Keratinocyte (primary cell): ENCODE data around the gene ETV5. TPM values are rescaled to one million over a fixed set of nuclear protein-coding genes. Genes with fewer than 3 reads are reported as not detected.

Experiments used
- DNase-seq: peaks from one replicate; pipeline ENCODE4 v3.0.0-alpha.2; 2011; ENCODE audit warnings: low read depth, missing footprints, low spot score
- FAIRE-seq: peaks from 2 replicates; lab custom pipeline; 2011; peaks lifted over from hg19 to GRCh38; lab: Jason Lieb, UNC
- H2AFZ ChIP-seq: 2 replicates; pipeline ENCODE4 v1.6.0; 2012; ENCODE audit warnings: low read length, control low read depth, inconsistent platforms; ENCODE audit not compliant: control insufficient read depth
- H3K27ac ChIP-seq: 2 replicates; pipeline ENCODE4 v1.5.1; 2011; ENCODE audit warnings: low read length; ENCODE audit not compliant: control insufficient read depth, insufficient read depth
- H3K27me3 ChIP-seq: 3 replicates; pipeline ENCODE4 v1.6.0; 2011; ENCODE audit warnings: low read length; ENCODE audit not compliant: control insufficient read depth, insufficient read depth; ENCODE audit errors: extremely low read depth
- H3K36me3 ChIP-seq, 2 experiments: 2 replicates in 1 of 2; 3 replicates in 1 of 2; pipeline ENCODE4 v1.5.1; 2011; ENCODE audit warnings: low read length in 2 of 2, mild to moderate bottlenecking in 1 of 2; ENCODE audit not compliant: control insufficient read depth in 2 of 2, insufficient read depth in 2 of 2; ENCODE audit errors: extremely low read depth in 1 of 2
- H3K4me1 ChIP-seq: 3 replicates; pipeline ENCODE4 v1.5.1; 2011; ENCODE audit warnings: low read length; ENCODE audit not compliant: control insufficient read depth, insufficient read depth; ENCODE audit errors: extremely low read depth
- H3K4me2 ChIP-seq: 3 replicates; pipeline ENCODE4 v1.6.0; 2011; ENCODE audit warnings: low read depth, low read length; ENCODE audit not compliant: control insufficient read depth, insufficient read depth; ENCODE audit errors: extremely low read depth
- H3K4me3 ChIP-seq, 3 experiments: fragments of 200-600 bp in 1 of 3; sonication (generic) in 1 of 3; 2 replicates in 2 of 3; 3 replicates in 1 of 3; pipeline ENCODE4 v1.5.1; 2011 to 2016; ENCODE audit warnings: low read length in 3 of 3, mild to moderate bottlenecking in 3 of 3, control low read depth in 2 of 3, inconsistent platforms in 1 of 3, low read depth in 1 of 3, mixed read lengths in 1 of 3, mixed run types in 1 of 3, moderate library complexity in 1 of 3; ENCODE audit not compliant: control insufficient read depth in 2 of 3, insufficient read depth in 2 of 3; ENCODE audit errors: extremely low read depth in 1 of 3
- H3K79me2 ChIP-seq: 2 replicates; pipeline ENCODE4 v1.6.0; 2012; ENCODE audit warnings: low read length; ENCODE audit not compliant: control insufficient read depth, insufficient read depth
- H3K9ac ChIP-seq: 3 replicates; pipeline ENCODE4 v1.6.0; 2011; ENCODE audit warnings: low read length; ENCODE audit not compliant: control insufficient read depth, insufficient read depth; ENCODE audit errors: extremely low read depth
- H3K9me1 ChIP-seq: 3 replicates; pipeline ENCODE4 v1.6.0; 2011; ENCODE audit warnings: low read length; ENCODE audit not compliant: control insufficient read depth, insufficient read depth; ENCODE audit errors: extremely low read depth
- H3K9me3 ChIP-seq: 2 replicates; pipeline ENCODE4 v1.5.1; 2012; ENCODE audit warnings: low read depth, low read length; ENCODE audit not compliant: control insufficient read depth
- H4K20me1 ChIP-seq: 3 replicates; pipeline ENCODE4 v1.6.0; 2011; ENCODE audit warnings: low read length; ENCODE audit not compliant: control insufficient read depth, insufficient read depth; ENCODE audit errors: extremely low read depth
- EZH2 ChIP-seq: IDR thresholded peaks from one replicate; pipeline ENCODE4 v1.6.1; 2012; ENCODE audit warnings: inconsistent platforms, mild to moderate bottlenecking, low read length, moderate library complexity
- dilution Hi-C: fragments of 300-500 bp; cut with MboI; formaldehyde crosslinking; loops from one replicate; pipeline ENCODE4 v1.7.0; 2020; ENCODE audit warnings: low sequenced_read_pairs; ENCODE audit not compliant: extremely low pct_ligation_motif_present
- polyA plus RNA-seq, 5 experiments: library from polyadenylated mRNA; depleted of rRNA in 3 of 5; stranded (reverse) in 3 of 5; stranded (forward) in 1 of 5; unstranded in 1 of 5; fragments of >200 nt; gene quantifications; 1 replicate in 1 of 5; 2 replicates in 3 of 5; 3 replicates in 1 of 5; pipeline versions ENCODE4 v1.2.1 to v1.2.3, GENCODE V29; 2011 to 2012; ENCODE audit warnings: missing spikeins in 2 of 5, low read depth in 1 of 5, low replicate concordance in 1 of 5
- TF ChIP-seq, protein P1 (sequence below), 3 experiments: IDR thresholded peaks in 1 of 3; conservative IDR thresholded peaks in 1 of 3; optimal IDR thresholded peaks in 1 of 3; 2 replicates in 2 of 3; 3 replicates in 1 of 3; pipeline versions ENCODE3 to v1.5.1; 2011; ENCODE audit warnings: low read length in 3 of 3, mild to moderate bottlenecking in 3 of 3, moderate library complexity in 2 of 3, control low read depth in 1 of 3, inconsistent platforms in 1 of 3; ENCODE audit not compliant: insufficient read depth in 2 of 3; ENCODE audit errors: extremely low read depth in 1 of 3

ETV5 gene
- polyA plus RNA-seq, 1 donor (not counting 4 experiments of a cell fraction or from before 2014, with no cell fraction given) = 28.7 TPM

GRCh38 chr3:186060222-186060621 lies 48.7 kb downstream of the ETV5 start:
- Histone ChIP-seq H3K9me3 (no peaks in the 10 kb centered on the region), H3K4me3 (no peak overlapping the region), H3K9ac (no peak overlapping the region), H3K79me2 (no peaks in the 10 kb centered on the region), H3K27me3 (no peaks in the 10 kb centered on the region), H3K4me1 (no peaks in the 10 kb centered on the region), H4K20me1 (no peaks in the 10 kb centered on the region), H3K4me2 (no peak overlapping the region), H2AFZ (no peak overlapping the region), H3K36me3 (peaks cover 37 to 40% of the 10 kb centered on the region in 2 experiments), H3K9me1 (no peaks in the 10 kb centered on the region), H3K27ac (no peak overlapping the region)
- no peak for TF ChIP-seq EZH2
- TF ChIP-seq, protein P1, sequence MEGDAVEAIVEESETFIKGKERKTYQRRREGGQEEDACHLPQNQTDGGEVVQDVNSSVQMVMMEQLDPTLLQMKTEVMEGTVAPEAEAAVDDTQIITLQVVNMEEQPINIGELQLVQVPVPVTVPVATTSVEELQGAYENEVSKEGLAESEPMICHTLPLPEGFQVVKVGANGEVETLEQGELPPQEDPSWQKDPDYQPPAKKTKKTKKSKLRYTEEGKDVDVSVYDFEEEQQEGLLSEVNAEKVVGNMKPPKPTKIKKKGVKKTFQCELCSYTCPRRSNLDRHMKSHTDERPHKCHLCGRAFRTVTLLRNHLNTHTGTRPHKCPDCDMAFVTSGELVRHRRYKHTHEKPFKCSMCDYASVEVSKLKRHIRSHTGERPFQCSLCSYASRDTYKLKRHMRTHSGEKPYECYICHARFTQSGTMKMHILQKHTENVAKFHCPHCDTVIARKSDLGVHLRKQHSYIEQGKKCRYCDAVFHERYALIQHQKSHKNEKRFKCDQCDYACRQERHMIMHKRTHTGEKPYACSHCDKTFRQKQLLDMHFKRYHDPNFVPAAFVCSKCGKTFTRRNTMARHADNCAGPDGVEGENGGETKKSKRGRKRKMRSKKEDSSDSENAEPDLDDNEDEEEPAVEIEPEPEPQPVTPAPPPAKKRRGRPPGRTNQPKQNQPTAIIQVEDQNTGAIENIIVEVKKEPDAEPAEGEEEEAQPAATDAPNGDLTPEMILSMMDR (optimal IDR thresholded peaks at IDR 0.05 in 1 of 3, IDR thresholded peaks at IDR 0.05 in 1 of 3, conservative IDR thresholded peaks at IDR 0.05 in 1 of 3; ENCODE audit: extremely low read depth in 1 of 3, insufficient read depth in 2 of 3, low read length in 3 of 3) = no peak
- no peak for FAIRE-seq
- no peak for DNase-seq
- dilution Hi-C loops = no loop called here

DNA sequence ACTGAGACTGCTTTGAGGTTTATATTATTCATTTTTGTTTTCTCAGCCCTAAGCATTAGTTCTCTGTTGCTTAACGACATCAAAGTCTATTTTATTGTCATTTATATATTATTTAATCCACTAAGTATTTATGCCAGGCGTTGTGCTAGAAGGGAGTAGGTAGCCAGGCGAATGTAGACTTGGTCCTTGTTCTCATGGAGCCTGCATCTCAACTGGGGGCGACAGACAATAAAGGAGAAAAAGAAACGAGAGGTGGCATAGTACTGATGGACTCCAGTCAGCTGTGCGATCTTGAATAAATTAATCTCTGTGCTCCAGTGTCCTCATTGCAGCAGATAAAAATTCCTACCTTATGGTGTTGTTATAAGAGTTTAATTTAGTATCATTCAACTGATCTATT lies 49.7 kb downstream of the ETV5 start:
- H3K27ac ChIP-seq = no peak overlapping the region
- peaks cover 31 to 42% of the 10 kb centered on the region in 2 experiments for H3K36me3 ChIP-seq
- no peaks in the 10 kb centered on the region for H4K20me1 ChIP-seq
- TF ChIP-seq EZH2 = no peak
- TF ChIP-seq, protein P1 (optimal IDR thresholded peaks at IDR 0.05 in 1 of 3, IDR thresholded peaks at IDR 0.05 in 1 of 3, conservative IDR thresholded peaks at IDR 0.05 in 1 of 3; ENCODE audit: extremely low read depth in 1 of 3, insufficient read depth in 2 of 3, low read length in 3 of 3) = no peak
- H2AFZ ChIP-seq = no peak overlapping the region
- H3K4me3 ChIP-seq = no peak overlapping the region
- no peak for FAIRE-seq
- no peaks in the 10 kb centered on the region for H3K27me3 ChIP-seq
- H3K79me2 ChIP-seq = no peaks in the 10 kb centered on the region
- H3K4me2 ChIP-seq = no peak overlapping the region
- no peaks in the 10 kb centered on the region for H3K4me1 ChIP-seq
- DNase-seq = no peak
- H3K9me1 ChIP-seq = peaks cover 2% of the 10 kb centered on the region
- H3K9me3 ChIP-seq = no peaks in the 10 kb centered on the region
- H3K9ac ChIP-seq = no peak overlapping the region
- dilution Hi-C loops = no loop called here
